HEK293 (cell line): ENCODE data around the gene OTOS.

Source experiments
- CTCF ChIP-seq: fragments of 450-650 bp; formaldehyde crosslinking; IDR thresholded peaks from 2 replicates; pipeline ENCODE4 v1.5.1; 2016; ENCODE audit warnings: missing biosample characterization, missing genetic modification characterization
- SALL2 ChIP-seq: fragments of 450-650 bp; formaldehyde crosslinking; IDR thresholded peaks from 2 replicates; pipeline ENCODE4 v1.5.0; 2017; ENCODE audit warnings: missing biosample characterization, mild to moderate bottlenecking, missing genetic modification characterization, borderline replicate concordance
- ZNF202 ChIP-seq: fragments of 450-650 bp; formaldehyde crosslinking; IDR thresholded peaks from 2 replicates; pipeline ENCODE4 v1.5.1; 2016; ENCODE audit warnings: missing biosample characterization, missing genetic modification characterization, borderline replicate concordance

GRCh38 chr2:240129731-240130392 is 10.6 kb downstream of the OTOS start:
- no peak for TF ChIP-seq CTCF (tag by site-specific recombination)
- no peak for TF ChIP-seq ZNF202 (tag by site-specific recombination)
- no peak for TF ChIP-seq SALL2 (tag by site-specific recombination)
